HG02571 (cell line): ENCODE results near the gene FBN2.

Experiments used
- ATAC-seq: cut with Tn5 transposase; IDR thresholded peaks from one replicate; pipeline ENCODE4 v1.9.1; 2021; ENCODE audit warnings: mild to moderate bottlenecking, moderate library complexity; ENCODE audit not compliant: unreplicated experiment

The FBN2 gene

GRCh38 chr5:128538000-128538249 is at the start of gene FBN2:
TSS of gene FBN2 (minus strand) at chr5:128538245. CDS start at chr5:128537603, 642 bp downstream.
- no peak for ATAC-seq

- no peak for ATAC-seq
These were observed 49.2 kb upstream of the FBN2 start for GRCh38 chr5:128587275-128587674.

GRCh38 chr5:128586848-128587247 is 48.8 kb upstream of the FBN2 start:
- no peak for ATAC-seq

GRCh38 chr5:128579639-128580038 is 41.6 kb upstream of the FBN2 start:
- ATAC-seq, result no peak

GRCh38 chr5:128579093-128579492 is 41.0 kb upstream of the FBN2 start:
- no peak for ATAC-seq

GRCh38 chr5:128574041-128574440 is 36.0 kb upstream of the FBN2 start:
- ATAC-seq, result no peak

- no peak for ATAC-seq
These were observed 34.9 kb upstream of the FBN2 start for GRCh38 chr5:128572930-128573319.

- no peak for ATAC-seq
These were observed 34.2 kb upstream of the FBN2 start for GRCh38 chr5:128572051-128572929.

GRCh38 chr5:128566178-128566577 is 28.1 kb upstream of the FBN2 start:
- no peak for ATAC-seq

- no peak for ATAC-seq
These were observed 21.6 kb upstream of the FBN2 start for GRCh38 chr5:128559300-128560297.

GRCh38 chr5:128553747-128554146 is 15.7 kb upstream of the FBN2 start:
- ATAC-seq, result no peak

- no peak for ATAC-seq
These were observed 13.4 kb upstream of the FBN2 start for GRCh38 chr5:128551476-128551875.

GRCh38 chr5:128549496-128549895 is 11.5 kb upstream of the FBN2 start:
- ATAC-seq, result no peak

- ATAC-seq, result no peak
These were observed 8.7 kb upstream of the FBN2 start for GRCh38 chr5:128546658-128547281.

- no peak for ATAC-seq
These were observed 3.3 kb upstream of the FBN2 start for GRCh38 chr5:128541385-128541784.

- no peak for ATAC-seq
These were observed 989 bp upstream of the FBN2 start for GRCh38 chr5:128539038-128539429.

GRCh38 chr5:128538250-128539037 is 399 bp upstream of the FBN2 start:
- no peak for ATAC-seq

GRCh38 chr5:128537221-128537999 is 635 bp downstream of the FBN2 start:
- ATAC-seq, result no peak

- no peak for ATAC-seq
These were observed 1.5 kb downstream of the FBN2 start for GRCh38 chr5:128536254-128537220.
